Immature natural killer cell (primary cell): ENCODE measurements around the gene FXYD2. TPM values are rescaled to one million over a fixed set of nuclear protein-coding genes. Genes with fewer than 3 reads are reported as not detected.

Experiments used
- DNase-seq, 3 donors: peaks; one replicate each; pipeline ENCODE4 v3.0.0; 2022; ENCODE audit warnings: mixed read lengths in 1 of 3
- H3K27ac Mint-ChIP-seq, 6 donors: one replicate each; pipeline ENCODE4 v1.8.0; 2020; ENCODE audit warnings: mixed read lengths in 6 of 6, mild to moderate bottlenecking in 5 of 6, inconsistent platforms in 4 of 6, moderate library complexity in 3 of 6
- H3K27me3 Mint-ChIP-seq, 3 donors: one replicate each; pipeline ENCODE4 v1.8.0; 2020 to 2021; ENCODE audit warnings: low read depth in 3 of 3, mild to moderate bottlenecking in 3 of 3, mixed read lengths in 3 of 3, moderate library complexity in 3 of 3, inconsistent platforms in 1 of 3
- H3K36me3 Mint-ChIP-seq, 3 donors: one replicate each; pipeline ENCODE4 v1.8.0; 2020; ENCODE audit warnings: mixed read lengths in 3 of 3, inconsistent platforms in 2 of 3, mild to moderate bottlenecking in 2 of 3
- H3K4me1 Mint-ChIP-seq, 2 donors: one replicate each; pipeline ENCODE4 v1.8.0; 2020; ENCODE audit warnings: inconsistent platforms in 2 of 2, mild to moderate bottlenecking in 2 of 2, mixed read lengths in 2 of 2, moderate library complexity in 1 of 2
- H3K4me3 Mint-ChIP-seq, 5 donors: one replicate each; pipeline ENCODE4 v1.8.0; 2020; ENCODE audit warnings: mild to moderate bottlenecking in 5 of 5, mixed read lengths in 5 of 5, inconsistent platforms in 3 of 5, moderate library complexity in 3 of 5
- H3K9me3 Mint-ChIP-seq, 6 donors: one replicate each; pipeline ENCODE4 v1.8.0; 2020; ENCODE audit warnings: mild to moderate bottlenecking in 6 of 6, mixed read lengths in 6 of 6, inconsistent platforms in 4 of 6, moderate library complexity in 3 of 6
- polyA plus RNA-seq, 3 donors: library from polyadenylated mRNA; unstranded; fragments of 300-500 nt; fragmentation: Illumina TruSeq; gene quantifications; one replicate each; pipeline ENCODE4 v1.2.3, GENCODE V29; 2021

FXYD2 gene
- polyA plus RNA-seq, 3 donors from 2014 or later: 1.3 to 12.0 (median 3.4) TPM

- Mint-ChIP-seq H3K36me3 (no peaks in the 10 kb centered on the region), H3K4me3 (no peak overlapping the region), H3K9me3 (no peaks in the 10 kb centered on the region), H3K4me1 (no peaks in the 10 kb centered on the region), H3K27ac (no peak overlapping the region), H3K27me3 (peaks cover 6 to 13% (median 9%) of the 10 kb centered on the region in 3 donors)
- no peak for DNase-seq
These were observed 17.7 kb downstream of the FXYD2 start for GRCh38 chr11:117806846-117807245.

- no peak for DNase-seq
- H3K36me3 Mint-ChIP-seq: no peaks in the 10 kb centered on the region
- no peak overlapping the region for H3K27ac Mint-ChIP-seq
- H3K27me3 Mint-ChIP-seq: peaks cover 2 to 9% (median 5%) of the 10 kb centered on the region in 3 donors
- H3K9me3 Mint-ChIP-seq: no peaks in the 10 kb centered on the region
- H3K4me1 Mint-ChIP-seq: no peaks in the 10 kb centered on the region
- no peak overlapping the region for H3K4me3 Mint-ChIP-seq
These were observed 19.5 kb downstream of the FXYD2 start for GRCh38 chr11:117805045-117805444.

- Mint-ChIP-seq H3K4me1 (no peaks in the 10 kb centered on the region), H3K4me3 (no peak overlapping the region), H3K9me3 (no peaks in the 10 kb centered on the region), H3K27me3 (peaks cover 4 to 10% (median 5%) of the 10 kb centered on the region in 3 donors), H3K27ac (no peak overlapping the region), H3K36me3 (no peaks in the 10 kb centered on the region)
- DNase-seq: no peak
These were observed 20.6 kb downstream of the FXYD2 start for GRCh38 chr11:117803896-117804295.

GRCh38 chr11:117799634-117800033 lies 24.9 kb downstream of the FXYD2 start:
- Mint-ChIP-seq H3K9me3 (no peaks in the 10 kb centered on the region), H3K4me1 (peaks cover 0 to 6% of the 10 kb centered on the region in 2 donors), H3K36me3 (no peaks in the 10 kb centered on the region), H3K27ac (no peak overlapping the region), H3K4me3 (no peak overlapping the region), H3K27me3 (peaks cover 8 to 16% (median 8%) of the 10 kb centered on the region in 3 donors)
- DNase-seq: no peak

- peaks cover 8 to 26% (median 9%) of the 10 kb centered on the region in 3 donors for H3K27me3 Mint-ChIP-seq
- H3K27ac Mint-ChIP-seq: no peak within 1 kb of the TSS
- H3K36me3 Mint-ChIP-seq: no peaks in the 10 kb centered on the region
- no peaks in the 10 kb centered on the region for H3K9me3 Mint-ChIP-seq
- no peak for DNase-seq
- H3K4me1 Mint-ChIP-seq: peaks cover 0 to 6% of the 10 kb centered on the region in 2 donors
- H3K4me3 Mint-ChIP-seq: peak within 1 kb of the TSS in 4 of 5 donors; percentile 1 to 56 (median 28)
These were observed 27.5 kb downstream of the FXYD2 start, which contains the start of gene DSCAML1 for GRCh38 chr11:117796872-117797529. DSCAML1 (minus strand) TSS chr11:117797216; CDS start chr11:117797079, 137 bp downstream.

GRCh38 chr11:117796456-117796871 lies 28.1 kb downstream of the FXYD2 start:
- H3K4me1 Mint-ChIP-seq: peaks cover 0 to 6% of the 10 kb centered on the region in 2 donors
- H3K4me3 Mint-ChIP-seq: no peak overlapping the region
- H3K36me3 Mint-ChIP-seq: no peaks in the 10 kb centered on the region
- DNase-seq: no peak
- H3K27ac Mint-ChIP-seq: no peak overlapping the region
- H3K27me3 Mint-ChIP-seq: peaks cover 8 to 29% (median 9%) of the 10 kb centered on the region in 3 donors
- no peaks in the 10 kb centered on the region for H3K9me3 Mint-ChIP-seq

- Mint-ChIP-seq H3K4me3 (peak overlapping the region in 2 of 5 donors; percentile 18 to 56), H3K36me3 (no peaks in the 10 kb centered on the region), H3K27ac (no peak overlapping the region), H3K9me3 (no peaks in the 10 kb centered on the region), H3K4me1 (peaks cover 0 to 6% of the 10 kb centered on the region in 2 donors), H3K27me3 (peaks cover 8 to 32% (median 9%) of the 10 kb centered on the region in 3 donors)
- DNase-seq: no peak
These were observed 28.7 kb downstream of the FXYD2 start for GRCh38 chr11:117795638-117796455.

GRCh38 chr11:117794772-117795629 lies 29.5 kb downstream of the FXYD2 start:
- H3K27me3 Mint-ChIP-seq: peaks cover 8 to 32% (median 9%) of the 10 kb centered on the region in 3 donors
- DNase-seq: no peak
- no peaks in the 10 kb centered on the region for H3K36me3 Mint-ChIP-seq
- H3K27ac Mint-ChIP-seq: no peak overlapping the region
- peaks cover 0 to 6% of the 10 kb centered on the region in 2 donors for H3K4me1 Mint-ChIP-seq
- H3K9me3 Mint-ChIP-seq: no peaks in the 10 kb centered on the region
- H3K4me3 Mint-ChIP-seq: peak overlapping the region in 1 of 5 donors; percentile 17

GRCh38 chr11:117794135-117794534 lies 30.4 kb downstream of the FXYD2 start:
- Mint-ChIP-seq H3K36me3 (no peaks in the 10 kb centered on the region), H3K27me3 (peaks cover 6 to 29% (median 10%) of the 10 kb centered on the region in 3 donors), H3K9me3 (no peaks in the 10 kb centered on the region), H3K4me1 (peaks cover 0 to 6% of the 10 kb centered on the region in 2 donors), H3K27ac (no peak overlapping the region), H3K4me3 (no peak overlapping the region)
- no peak for DNase-seq

- Mint-ChIP-seq H3K4me1 (peaks cover 0 to 6% of the 10 kb centered on the region in 2 donors), H3K36me3 (no peaks in the 10 kb centered on the region), H3K27ac (no peak overlapping the region), H3K27me3 (peaks cover 6 to 29% (median 8%) of the 10 kb centered on the region in 3 donors), H3K9me3 (no peaks in the 10 kb centered on the region), H3K4me3 (no peak overlapping the region)
- no peak for DNase-seq
These were observed 31.0 kb downstream of the FXYD2 start for GRCh38 chr11:117793583-117793982.

- no peak for DNase-seq
- Mint-ChIP-seq H3K4me3 (no peak overlapping the region), H3K9me3 (no peaks in the 10 kb centered on the region), H3K27ac (no peak overlapping the region), H3K36me3 (no peaks in the 10 kb centered on the region), H3K4me1 (peaks cover 0 to 6% of the 10 kb centered on the region in 2 donors), H3K27me3 (peaks cover 6 to 30% (median 10%) of the 10 kb centered on the region in 3 donors)
These were observed 31.6 kb downstream of the FXYD2 start for GRCh38 chr11:117792992-117793391.

- DNase-seq: no peak
- H3K4me3 Mint-ChIP-seq: no peak overlapping the region
- no peak overlapping the region for H3K27ac Mint-ChIP-seq
- no peaks in the 10 kb centered on the region for H3K36me3 Mint-ChIP-seq
- peaks cover 2 to 27% (median 14%) of the 10 kb centered on the region in 3 donors for H3K27me3 Mint-ChIP-seq
- H3K4me1 Mint-ChIP-seq: peaks cover 0 to 3% of the 10 kb centered on the region in 2 donors
- no peaks in the 10 kb centered on the region for H3K9me3 Mint-ChIP-seq
These were observed 32.3 kb downstream of the FXYD2 start for GRCh38 chr11:117792241-117792640.

GRCh38 chr11:117790279-117790678 lies 34.3 kb downstream of the FXYD2 start:
- DNase-seq: no peak
- H3K9me3 Mint-ChIP-seq: no peaks in the 10 kb centered on the region
- peaks cover 2 to 33% (median 16%) of the 10 kb centered on the region in 3 donors for H3K27me3 Mint-ChIP-seq
- H3K4me3 Mint-ChIP-seq: no peak overlapping the region
- no peaks in the 10 kb centered on the region for H3K4me1 Mint-ChIP-seq
- H3K27ac Mint-ChIP-seq: no peak overlapping the region
- H3K36me3 Mint-ChIP-seq: no peaks in the 10 kb centered on the region
